Stimulated activated CD4-positive, alpha-beta T cell treated with anti-CD3 and anti-CD28 coated beads, Interleukin-15, amount 100 ng/mL, for 1 hour (primary cell): ENCODE measurements around the gene UBR2.
"Not testable (repeated sequence)": the region's sequence is repeated elsewhere in the genome, so short reads cannot be mapped to it uniquely, and the experiment has no call there.

Experiments
- DNase-seq, 2 donors: peaks; one replicate each; pipeline ENCODE4 v3.0.0-alpha.2; 2020; ENCODE audit warnings: low read depth in 1 of 2, low spot score in 1 of 2

UBR2 gene

GRCh38 chr6:42555477-42556457 lies 8.1 kb upstream of the UBR2 start:
- no peak for DNase-seq

GRCh38 chr6:42556462-42556861 lies 7.4 kb upstream of the UBR2 start:
- no peak for DNase-seq

- not testable (repeated sequence) for DNase-seq
Measured at GRCh38 chr6:42559276-42559675, 4.6 kb upstream of the UBR2 start.

DNA sequence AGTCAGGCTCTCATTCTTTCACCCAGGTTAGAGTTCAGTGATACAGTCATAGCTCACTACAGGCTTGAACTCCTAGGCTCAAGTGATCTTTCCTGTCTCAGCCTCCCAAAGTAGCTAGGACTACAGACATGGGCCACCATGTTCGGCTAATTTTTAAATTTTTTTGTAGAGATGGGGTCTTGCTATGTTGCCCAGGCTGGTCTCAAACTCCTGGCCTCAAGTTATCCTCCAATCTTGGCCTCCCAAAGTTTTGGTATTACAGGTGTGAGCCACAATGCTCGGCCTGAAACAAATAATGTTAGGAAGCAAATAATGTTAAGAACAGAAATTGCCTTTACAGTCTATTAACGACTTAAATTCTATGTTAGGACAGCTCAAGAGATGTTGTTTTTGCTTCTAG lies 1.8 kb upstream of the UBR2 start:
- DNase-seq = no peak

DNA sequence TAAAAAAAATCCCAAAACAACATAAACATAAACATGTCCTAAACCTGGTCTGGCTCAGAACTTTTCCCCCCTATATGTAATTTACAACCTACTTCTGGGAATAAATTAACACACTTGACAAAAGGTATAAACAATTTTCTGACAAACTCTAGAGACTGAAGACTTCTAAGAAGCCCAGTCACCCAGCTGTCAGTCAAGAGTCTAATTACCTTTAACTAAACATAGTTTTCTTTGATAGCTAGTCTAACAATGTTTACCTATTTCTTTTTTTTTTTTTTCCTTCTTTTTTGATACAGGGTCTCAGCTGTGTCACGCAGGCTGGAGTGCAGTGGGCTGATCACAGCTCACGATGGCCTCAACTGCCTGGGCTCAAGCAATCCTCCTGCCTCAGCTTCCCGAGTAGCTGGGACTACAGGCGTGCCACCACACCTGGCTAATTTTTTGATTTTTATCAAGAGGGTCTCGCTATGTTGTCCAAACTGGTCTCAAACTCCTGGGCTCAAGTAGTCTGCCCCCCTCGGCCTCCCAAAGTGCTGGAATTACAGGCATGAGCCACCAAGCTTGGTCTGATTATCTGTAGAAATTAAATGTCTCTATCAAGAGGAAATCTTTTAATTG lies 932 bp upstream of the UBR2 start:
- DNase-seq = no peak

- no peak for DNase-seq
Measured at GRCh38 chr6:42564506-42564825, 637 bp downstream of the UBR2 start.

DNA sequence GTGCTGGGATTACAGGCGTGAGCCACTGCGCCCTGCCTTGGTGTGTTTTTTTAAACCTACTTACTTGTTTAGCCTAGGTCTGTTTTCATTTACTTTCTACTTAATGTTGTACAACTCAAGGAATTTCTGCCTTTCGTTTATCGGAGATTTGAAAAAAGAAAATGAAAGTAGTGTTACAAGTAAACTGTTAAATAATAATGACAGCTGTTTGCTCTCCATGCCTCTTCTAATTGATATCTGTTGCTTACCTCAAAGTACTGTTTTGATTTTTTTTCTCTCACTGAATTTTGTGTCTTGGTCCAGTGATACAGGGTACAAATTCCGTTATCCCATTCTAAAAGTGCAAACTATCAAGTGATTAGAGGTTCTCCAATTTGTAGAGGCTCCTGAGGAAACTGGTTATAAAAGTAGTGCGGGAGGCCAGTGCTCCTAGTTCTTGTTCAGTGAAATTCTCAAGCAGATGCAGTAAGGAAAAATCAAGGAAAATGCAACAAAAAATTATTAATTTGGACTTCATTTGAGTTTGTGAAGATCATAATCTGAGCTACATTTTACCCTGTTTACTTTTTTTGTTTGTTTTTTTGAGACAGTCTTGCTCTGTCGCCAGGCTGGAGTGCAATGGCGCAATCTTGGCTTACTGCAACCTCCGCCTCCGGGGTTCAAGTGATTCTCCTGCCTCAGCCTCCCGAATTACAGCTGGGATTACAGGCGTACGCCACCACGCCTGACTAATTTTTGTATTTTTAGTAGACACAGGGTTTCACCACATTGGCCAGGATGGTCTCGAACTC lies 2.2 kb downstream of the UBR2 start:
- no peak for DNase-seq

DNA sequence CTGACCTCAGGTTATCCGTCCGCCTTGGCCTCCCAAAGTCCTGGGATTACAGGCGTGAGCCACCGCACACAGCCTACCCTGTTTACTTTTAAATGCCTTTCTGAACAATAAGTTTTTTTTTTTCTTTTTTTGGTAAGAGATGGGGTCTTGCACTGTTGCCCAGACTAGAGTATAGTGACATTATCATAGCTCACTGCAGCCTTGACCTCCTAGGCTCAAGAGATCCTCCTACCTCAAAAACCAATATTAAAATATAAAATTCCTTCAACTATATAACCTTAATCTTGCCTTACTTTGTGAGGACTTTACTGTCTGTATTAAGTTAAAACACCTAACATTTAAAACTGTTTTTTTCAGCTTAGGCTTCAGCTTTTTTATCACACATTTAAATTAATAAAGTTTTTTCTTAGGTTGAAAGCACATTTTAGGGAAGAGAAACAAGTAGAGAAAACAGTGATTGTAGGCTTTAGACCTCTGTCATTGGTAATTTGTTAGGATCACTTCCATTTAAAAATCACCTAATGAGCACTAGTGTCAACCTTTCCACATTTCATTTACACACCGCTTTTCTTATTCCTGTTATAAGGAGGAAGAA lies 2.9 kb downstream of the UBR2 start:
- DNase-seq = no peak

DNA sequence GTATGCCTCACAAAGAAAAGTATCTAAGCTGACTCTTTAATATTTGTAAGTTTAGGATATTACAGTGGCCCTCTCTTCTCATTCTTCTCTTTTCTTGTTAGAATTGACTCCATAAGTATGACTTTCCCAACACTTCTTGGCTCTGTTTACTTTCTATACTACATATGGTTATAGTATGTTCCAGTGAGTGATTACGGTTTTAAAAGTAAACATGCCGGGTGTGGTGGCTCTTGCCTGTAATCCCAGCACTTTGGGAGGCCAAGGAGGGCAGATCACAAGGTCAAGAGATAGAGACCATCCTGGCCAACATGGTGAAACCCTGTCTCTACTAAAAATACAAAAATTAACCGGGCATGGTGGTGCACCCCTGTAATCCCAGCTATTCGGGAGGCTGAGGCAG lies 3.4 kb downstream of the UBR2 start:
- not testable (repeated sequence) for DNase-seq

DNA sequence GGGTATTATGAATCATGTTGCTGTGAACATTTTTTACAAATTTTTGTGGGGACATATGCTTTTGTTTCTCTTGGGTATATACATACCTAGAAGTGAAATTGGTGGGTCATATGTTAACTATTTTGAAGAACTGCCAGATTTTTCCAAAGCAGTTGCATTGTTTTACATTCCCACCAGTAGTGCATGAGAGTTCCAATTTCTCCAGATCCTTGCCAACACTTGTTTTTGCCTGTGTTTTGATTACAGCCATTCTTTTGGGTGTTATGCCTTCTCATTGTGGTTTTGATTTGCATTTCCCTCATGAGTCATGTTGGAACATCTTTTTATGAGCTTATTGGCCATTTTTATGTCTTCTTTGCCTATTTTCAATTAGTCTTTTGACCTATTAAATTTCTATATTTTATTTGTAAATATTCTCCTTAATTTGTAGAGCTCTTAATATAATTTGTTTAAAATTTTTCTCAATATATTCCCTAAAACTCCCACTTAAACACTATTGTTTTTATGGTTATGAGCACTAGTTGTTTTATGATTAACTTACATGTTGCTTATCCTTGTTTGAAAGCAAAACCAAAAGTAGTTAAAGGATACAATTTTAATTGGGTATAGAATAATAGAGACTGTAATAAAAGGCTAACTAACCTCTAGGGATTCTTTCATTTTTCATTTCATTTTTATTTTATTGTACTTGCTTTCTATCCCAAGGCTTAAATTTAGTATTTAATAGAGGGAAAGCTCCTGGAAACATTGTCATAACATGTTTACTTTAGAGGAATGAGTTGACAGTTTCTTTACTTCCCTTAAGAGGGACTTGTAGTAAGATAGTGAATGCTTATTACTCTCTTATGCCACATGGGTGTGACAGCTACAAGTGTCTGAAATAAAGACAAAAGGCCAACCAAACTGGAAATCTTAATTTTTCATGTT lies 5.5 kb downstream of the UBR2 start:
- DNase-seq = no peak

- no peak for DNase-seq
Measured at GRCh38 chr6:42571611-42572342, 7.9 kb downstream of the UBR2 start.

- DNase-seq = no peak
Measured at GRCh38 chr6:42572523-42572922, 8.7 kb downstream of the UBR2 start.

GRCh38 chr6:42576538-42576937 lies 12.7 kb downstream of the UBR2 start:
- DNase-seq = not testable (repeated sequence)

DNA sequence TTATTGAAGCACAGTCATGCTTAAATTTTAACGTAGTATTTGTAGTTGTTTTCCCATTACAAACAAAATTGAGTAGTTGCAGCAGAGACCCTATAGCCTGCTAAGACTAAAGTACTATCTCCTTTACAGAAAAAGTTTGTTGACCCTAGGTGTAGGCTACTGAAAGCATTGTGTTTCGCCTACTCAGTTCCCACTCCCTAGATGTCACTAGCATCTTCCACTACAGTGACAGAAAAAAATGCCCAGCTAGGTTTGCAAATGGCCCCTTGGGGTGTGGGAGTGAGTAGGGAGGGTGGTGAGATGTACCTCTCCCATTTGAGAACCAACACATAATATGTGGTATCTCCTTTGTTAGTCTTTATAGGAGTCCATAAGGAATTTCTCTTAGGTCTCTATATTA lies 34.5 kb downstream of the UBR2 start:
- no peak for DNase-seq

GRCh38 chr6:42599558-42599957 lies 35.7 kb downstream of the UBR2 start:
- no peak for DNase-seq

GRCh38 chr6:42604150-42604549 lies 40.3 kb downstream of the UBR2 start:
- no peak for DNase-seq

GRCh38 chr6:42604699-42605098 lies 40.9 kb downstream of the UBR2 start:
- not testable (repeated sequence) for DNase-seq

GRCh38 chr6:42610416-42610815 lies 46.6 kb downstream of the UBR2 start:
- DNase-seq = no peak

- no peak for DNase-seq
Measured at GRCh38 chr6:42615518-42615917, 51.7 kb downstream of the UBR2 start.

DNA sequence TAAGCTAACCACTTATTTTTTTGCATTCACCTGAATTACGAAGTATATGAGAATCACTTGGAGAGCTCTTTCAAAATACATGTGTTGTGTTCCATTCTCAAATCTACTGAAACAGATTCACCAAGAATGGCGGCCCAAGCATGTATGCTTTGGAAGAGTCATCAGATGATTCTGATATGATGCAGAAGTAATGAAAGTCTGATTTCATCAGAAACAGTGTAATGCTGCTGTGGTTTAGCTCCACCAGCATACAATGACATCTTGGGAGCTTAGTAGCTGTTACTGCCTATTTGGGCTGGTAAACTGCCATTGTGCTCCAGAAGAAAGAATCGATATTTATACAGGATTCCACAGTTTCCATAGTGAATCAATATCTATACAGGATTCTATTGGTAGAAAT lies 52.9 kb downstream of the UBR2 start:
- DNase-seq = no peak
